GM13976 (cell line): ENCODE results near the gene SCN9A.
"Not testable (repeated sequence)": the region's sequence is repeated elsewhere in the genome, so short reads cannot be mapped to it uniquely, and the experiment has no call there.

Experiments used
- DNase-seq: peaks from one replicate; pipeline ENCODE4 v3.0.0; 2012; ENCODE audit warnings: low spot score
- CTCF ChIP-seq: IDR thresholded peaks from 2 replicates; pipeline ENCODE4 v1.5.1; 2012; ENCODE audit warnings: borderline replicate concordance, mild to moderate bottlenecking; ENCODE audit not compliant: insufficient read depth; ENCODE audit errors: extremely low read depth, missing control alignments, control extremely low read depth
- in situ Hi-C: fragments of 300-500 bp; cut with MboI; formaldehyde crosslinking; loops from one replicate; pipeline ENCODE4 v1.12.0; 2022; ENCODE audit warnings: low sequenced_read_pairs, mixed read lengths, inconsistent platforms; ENCODE audit not compliant: unreplicated experiment

The SCN9A gene

GRCh38 chr2:166230724-166231070 lies 145.0 kb downstream of the SCN9A start:
- no peak for DNase-seq
- no peak for TF ChIP-seq CTCF
- in situ Hi-C loops, result no loop called here

- DNase-seq, result no peak
- TF ChIP-seq CTCF, result no peak
- in situ Hi-C loops, result no loop called here
Measured at GRCh38 chr2:166230024-166230723, 145.6 kb downstream of the SCN9A start.

DNA sequence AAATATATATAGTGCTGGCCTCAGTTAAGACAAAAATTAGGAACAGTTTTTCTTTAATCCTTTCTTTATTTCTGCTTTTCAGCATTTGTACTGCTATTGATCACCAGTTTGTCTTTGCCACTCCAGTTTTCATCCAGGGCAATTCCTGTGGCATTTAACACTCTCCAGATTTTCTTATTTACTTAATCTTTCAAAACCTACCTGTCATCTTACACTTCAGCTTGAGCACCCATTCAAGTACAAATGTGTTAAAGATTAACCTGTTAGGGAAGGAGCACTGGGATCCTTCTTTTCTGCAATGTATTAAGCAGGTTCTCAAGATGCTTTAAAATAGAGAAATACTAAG lies 146.1 kb downstream of the SCN9A start:
- in situ Hi-C loops, result no loop called here
- no peak for TF ChIP-seq CTCF
- no peak for DNase-seq

- in situ Hi-C loops, result no loop called here
- no peak for DNase-seq
- no peak for TF ChIP-seq CTCF
Measured at GRCh38 chr2:166224197-166224596, 151.5 kb downstream of the SCN9A start.

DNA sequence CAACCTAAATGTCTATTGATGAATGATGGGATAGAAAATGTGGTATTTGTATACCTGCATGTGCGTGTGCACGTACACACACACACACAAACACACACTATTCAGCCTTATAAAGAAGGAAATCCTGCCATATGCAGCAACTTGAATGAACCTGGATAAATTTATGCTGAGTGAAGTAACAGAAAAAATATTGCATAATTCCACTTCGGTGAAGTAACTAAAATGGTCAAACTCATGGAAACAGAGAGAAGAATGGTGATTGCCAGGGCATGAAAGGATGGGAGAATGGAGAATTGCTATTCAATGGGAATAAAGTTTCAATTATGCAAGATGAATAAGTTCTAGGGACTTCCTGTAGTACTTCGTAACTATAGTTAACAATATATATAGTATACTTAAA lies 152.4 kb downstream of the SCN9A start:
- no peak for DNase-seq
- in situ Hi-C loops, result no loop called here
- TF ChIP-seq CTCF, result no peak

DNA sequence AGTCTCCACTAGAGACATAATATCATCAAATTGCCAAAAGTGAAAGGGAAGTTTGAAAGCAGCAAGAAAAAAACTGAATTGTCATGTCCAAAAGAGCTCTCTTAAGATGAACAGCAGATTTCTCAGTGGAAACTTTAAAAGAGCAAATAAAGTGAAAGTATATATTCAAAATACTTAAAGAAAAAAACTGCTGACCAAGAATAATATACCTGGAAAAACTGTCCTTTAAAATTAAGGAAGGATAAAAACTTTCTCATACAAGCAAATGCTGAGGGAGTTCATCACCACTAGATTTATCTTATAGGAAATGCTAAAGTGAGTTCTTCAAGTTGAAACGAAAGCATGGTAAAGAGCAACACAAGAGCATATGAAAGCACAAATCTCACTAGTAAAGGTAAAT lies 164.7 kb downstream of the SCN9A start:
- in situ Hi-C loops, result no loop called here
- no peak for TF ChIP-seq CTCF
- DNase-seq, result no peak

DNA sequence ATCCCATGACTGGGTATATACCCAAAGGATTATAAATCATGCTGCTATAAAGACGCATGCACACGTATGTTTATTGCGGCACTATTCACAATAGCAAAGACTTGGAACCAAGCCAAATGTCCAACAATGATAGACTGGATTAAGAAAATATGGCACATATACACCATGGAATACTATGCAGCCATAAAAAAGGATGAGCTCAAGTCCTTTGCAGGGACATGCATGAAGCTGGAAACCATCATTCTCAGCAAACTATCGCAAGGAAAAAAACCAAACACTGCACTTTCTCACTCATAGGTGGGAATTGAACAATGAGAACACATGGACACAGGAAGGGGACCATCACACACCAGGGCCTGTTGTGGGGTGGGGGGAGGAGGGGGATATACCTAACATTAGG lies 165.8 kb downstream of the SCN9A start:
- DNase-seq, in situ Hi-C loops: not testable (repeated sequence)

- in situ Hi-C loops, result not testable (repeated sequence)
Measured at GRCh38 chr2:166209367-166209766, 166.4 kb downstream of the SCN9A start.

GRCh38 chr2:166206153-166206552 lies 169.6 kb downstream of the SCN9A start:
- DNase-seq, in situ Hi-C loops: not testable (repeated sequence)

More at GRCh38 chr2:166209367-166209766, 166.4 kb downstream of the SCN9A start:
- not testable (repeated sequence) for DNase-seq
